Fibroblast of skin of back (primary cell): ENCODE data around the gene VSIG4.
"Not testable (repeated sequence)": the region's sequence is repeated elsewhere in the genome, so short reads cannot be mapped to it uniquely, and the experiment has no call there.

Source experiments
- DNase-seq: peaks from one replicate; pipeline ENCODE4 v3.0.0-alpha.2; 2013

The VSIG4 gene

DNA sequence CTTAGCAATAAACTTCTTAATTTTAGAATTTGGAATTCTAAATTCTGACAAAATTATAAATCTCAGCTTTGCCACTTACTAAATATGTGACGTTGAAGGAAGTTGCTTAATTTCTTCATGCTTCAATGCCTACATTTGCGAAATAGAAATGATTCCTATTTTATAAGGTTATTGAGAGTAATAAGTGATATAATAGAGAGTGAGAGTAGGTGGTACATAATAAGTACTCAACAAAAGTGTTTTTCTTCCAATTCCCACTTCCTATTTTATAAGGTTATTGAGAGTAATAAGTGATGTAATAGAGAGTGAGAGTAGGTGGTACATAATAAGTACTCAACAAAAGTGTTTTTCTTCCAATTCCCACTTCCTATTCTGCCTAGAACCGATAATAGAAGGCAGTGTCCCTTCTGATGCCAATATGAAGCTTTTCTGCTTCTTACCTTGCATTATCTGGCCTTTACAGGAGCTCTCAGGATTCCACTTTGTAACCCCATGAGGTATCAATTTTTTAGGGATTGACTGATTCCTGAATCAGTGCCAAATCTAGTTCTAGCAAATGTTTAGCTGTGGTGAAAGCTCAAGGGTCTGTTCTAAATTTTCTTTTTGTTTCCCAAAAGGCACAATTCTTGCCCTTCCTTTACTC is 31.4 kb downstream of the VSIG4 start:
- DNase-seq, result no peak

DNA sequence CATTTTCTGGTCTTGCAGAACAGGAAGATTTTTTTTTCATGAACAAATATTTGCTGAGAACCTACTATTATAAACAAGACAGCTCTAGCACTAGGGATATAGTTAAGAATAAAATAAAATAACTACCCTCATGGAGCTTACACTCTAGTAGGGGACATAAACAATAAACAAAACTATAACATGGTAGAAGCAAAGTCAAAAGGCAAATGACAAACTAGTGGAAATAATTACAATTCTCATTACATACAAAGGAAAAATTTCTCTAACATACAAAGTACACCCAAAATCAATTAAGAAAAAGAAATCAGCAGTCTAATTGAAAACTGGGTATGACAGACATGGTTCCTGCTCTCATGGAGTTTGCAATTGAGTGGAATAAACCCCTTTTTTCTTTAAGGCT is 32.0 kb downstream of the VSIG4 start:
- DNase-seq, result no peak

DNA sequence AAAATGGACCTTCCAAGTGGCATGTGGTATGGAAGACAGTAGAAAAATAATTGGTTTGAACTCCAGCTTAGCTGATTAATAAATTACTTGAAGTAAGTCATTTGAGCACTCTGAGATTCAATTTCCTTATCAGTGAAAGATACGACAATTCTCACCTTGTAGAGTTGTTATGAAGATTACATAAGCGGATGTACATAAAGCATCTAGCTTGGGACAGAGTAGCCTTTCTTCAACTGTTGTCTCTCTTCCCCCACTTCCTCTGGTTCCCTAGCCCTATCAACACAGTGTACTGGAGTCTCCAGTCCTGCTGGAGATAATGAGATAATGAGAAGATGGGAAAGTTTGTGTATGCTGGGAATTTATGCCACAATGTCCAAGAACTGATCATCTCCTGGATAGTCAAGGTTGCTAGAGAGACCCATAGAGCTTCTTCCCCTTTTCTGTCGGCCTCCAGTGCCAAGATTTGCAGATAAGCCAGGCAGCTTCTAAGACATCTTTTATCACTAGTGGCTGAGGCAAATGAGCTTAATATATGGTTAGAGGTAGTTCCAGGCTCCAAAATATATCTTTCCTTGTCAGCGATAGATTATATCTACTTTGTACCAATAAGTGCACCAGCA is 33.9 kb downstream of the VSIG4 start:
- no peak for DNase-seq

DNA sequence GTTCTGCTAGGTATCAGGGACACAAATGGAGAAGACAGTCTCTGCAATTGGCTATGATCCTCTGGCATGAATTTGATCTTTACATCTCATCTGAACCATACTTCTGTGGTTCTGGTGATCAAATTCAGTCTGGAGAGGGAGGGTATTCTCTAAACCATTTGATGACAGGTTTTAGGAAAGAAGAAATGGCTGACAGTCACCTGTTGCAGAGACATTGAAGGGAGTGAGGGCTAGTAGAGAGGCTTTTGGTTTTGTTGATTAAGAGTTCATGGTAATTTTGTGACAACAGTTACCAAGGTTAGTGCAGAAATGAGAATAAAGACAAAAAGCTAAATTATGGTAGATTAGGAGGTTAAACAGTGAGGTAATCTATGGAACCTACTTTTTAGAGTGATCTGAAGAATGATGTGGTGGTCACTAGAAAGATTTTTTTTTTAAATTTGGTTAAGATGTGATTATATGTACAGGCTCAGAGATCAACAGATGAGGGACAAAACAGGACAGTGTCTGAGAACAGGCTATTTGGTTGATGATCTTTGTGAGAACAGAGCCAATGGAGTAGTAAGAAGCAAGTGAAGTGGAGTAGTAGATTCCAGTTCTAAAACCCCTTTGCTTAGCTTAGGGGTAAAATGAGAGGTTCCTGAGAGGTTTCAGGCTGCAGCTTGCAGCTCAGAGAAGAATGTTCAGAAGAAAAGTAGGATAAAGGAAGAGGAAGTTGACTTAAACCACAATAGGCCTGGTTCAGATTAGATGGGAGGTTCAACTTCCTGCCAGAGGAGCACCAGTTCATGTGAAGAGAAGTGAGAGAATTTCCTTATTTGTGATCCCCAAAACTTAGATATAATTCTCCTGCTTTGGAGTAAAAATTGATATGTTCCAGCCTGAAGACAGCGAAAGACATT is 34.7 kb downstream of the VSIG4 start:
- no peak for DNase-seq

DNA sequence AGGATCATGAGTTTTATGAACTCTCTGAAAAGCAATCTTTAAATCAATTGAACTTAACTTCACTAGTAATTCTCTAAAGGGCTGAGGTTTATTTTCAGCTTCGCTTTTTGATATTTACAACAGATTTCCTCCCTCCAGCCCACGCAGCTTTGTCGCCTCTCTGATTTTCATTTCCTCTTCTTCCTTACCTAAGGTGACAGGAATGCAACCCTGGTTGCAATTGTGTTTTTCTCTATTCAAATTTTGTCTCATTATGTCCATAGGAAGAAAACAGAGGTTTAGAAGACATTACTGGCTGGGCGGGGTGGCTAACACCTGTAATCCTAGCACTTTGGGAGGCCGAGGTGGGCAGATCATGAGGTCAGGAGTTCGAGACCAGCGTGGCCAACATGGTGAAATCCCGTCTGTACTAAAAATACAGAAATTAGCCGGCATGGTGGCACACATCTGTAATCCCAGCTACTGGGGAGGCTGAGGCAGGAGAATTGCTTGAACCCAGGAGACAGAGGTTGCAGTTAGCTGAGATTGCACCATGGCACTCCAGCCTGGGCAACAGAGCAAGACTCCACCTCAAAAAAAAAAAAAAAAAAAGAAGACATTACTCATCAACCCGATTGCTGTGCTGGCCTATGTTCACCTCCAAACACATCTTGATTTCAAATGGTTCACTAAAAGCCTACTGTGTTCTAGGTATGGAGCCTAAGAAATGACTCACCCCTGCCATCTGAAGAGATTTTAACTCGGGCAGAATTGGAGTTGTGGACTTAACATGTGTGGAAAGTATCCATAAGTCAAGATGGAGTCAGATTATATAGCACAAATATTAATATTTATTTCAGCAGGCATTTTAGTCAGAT is 36.8 kb downstream of the VSIG4 start:
- DNase-seq, result no peak

DNA sequence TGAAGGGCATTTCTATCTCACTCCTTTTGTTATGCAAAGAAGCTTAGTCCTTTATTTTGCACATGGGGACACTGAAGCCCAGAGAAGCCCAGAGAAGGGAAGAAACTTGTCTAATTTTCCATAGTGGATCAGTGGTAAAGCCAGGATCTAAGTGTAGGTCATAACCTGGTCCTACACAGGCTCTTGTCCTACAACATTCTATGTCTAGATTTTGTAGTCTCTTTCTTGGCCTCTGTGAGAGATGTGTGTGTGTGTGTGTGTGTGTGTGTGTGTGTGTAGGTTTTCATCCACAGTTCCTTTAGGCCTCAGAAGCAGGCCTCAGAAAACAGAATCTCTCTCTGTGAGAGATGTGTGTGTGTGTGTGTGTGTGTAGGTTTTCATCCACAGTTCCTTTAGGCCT is 38.3 kb downstream of the VSIG4 start:
- no peak for DNase-seq

DNA sequence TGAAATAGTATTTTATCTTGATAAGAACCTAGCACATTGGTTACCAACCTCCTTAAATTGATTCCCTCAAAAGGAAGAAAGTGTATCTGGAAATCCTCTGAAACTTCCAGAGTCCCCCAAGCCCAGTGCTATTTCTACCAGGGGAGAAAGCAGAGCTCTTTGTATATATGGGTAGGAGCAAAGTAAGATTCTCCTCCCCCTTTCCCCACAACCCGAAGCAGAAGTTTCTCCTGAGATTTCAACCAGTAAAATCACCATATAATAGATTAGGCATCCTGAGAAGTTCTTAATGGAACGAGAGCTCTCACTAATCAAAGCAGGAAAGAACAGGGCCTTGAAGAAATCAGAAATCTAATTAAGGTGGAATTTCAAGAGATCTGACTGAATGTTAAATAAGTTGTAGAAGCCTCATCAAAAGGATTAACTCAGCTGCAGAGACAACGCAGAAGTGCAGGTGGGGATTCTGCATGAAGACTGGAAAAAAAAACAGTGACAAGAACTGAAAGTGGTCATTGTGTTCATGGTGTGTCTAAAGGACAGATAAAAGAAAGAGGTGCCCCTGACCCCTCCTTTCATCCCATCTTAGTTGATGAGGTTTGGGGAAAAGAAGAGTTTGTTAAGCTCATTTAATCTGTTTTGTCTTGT is 39.1 kb downstream of the VSIG4 start:
- DNase-seq, result no peak

DNA sequence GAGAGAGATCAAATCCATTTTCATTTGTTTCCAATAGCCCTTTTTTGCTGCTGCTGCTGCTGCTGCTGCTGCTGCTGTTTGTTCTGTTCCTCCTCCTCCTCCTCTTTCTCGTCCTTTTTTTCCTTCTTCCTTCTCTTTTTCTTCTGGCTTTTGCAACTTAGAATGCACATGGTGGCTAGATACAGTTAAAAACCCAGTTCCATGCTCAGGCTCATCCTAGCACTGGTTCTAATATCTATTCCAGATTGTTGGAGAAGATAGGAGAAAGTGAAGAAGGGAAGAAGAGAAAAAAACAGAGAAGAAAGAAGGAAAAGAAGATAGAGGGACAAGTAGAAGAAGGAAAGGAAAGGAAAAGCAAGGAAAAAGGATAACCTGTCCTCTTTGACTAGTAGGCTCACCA is 39.7 kb downstream of the VSIG4 start:
- no peak for DNase-seq

DNA sequence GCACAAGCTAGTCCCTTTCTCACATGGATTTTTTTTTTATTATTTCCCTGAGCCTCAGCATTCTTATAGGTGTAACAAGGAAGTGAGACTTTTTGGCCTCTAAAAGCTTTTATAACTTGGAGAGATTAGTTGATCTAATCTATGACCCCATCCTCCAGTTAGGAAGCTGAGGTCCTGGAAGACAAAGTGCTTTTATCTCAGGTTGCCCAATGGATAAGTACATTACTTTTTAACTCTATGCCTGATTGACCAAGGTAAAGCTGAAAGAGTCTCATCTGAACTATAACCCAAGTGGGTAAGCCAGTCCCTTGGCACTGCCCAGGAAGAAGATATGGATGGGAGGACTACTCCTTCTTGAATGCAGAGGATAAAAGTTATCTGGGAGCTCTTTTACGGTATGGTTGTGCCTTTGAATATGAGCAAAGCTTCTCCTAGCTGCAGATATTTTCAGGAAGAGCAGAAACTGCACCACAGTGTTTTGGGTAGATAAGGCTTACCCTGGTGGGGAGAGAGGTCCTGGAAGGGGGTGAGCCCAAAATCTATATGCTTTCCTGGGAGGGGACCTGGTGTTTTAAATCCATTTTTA is 40.2 kb downstream of the VSIG4 start:
- no peak for DNase-seq

DNA sequence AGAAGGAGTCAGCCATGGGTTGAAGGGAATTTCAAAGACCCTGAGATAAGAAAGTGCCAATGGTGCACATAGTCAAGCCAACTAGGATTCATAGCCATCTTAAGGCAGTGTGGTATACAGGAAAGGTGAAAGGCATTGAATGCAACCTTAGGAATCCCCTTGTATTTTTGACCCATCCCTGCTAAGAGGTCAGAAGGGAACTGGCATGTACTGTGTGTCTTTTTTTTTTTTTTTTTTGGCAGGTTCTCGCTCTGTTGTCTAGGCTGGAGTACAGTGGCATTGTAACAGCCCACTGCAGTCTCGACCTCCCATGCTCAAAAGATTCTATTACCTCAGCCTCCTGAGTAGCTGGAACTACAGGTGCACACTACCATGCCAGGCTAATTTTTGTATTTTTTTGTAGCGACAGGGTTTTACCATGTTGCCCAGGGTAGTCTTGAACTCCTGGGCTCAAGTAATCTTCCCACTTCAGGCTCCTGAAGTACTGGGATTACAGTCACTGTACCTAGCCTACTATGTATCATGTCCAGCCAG is 40.8 kb downstream of the VSIG4 start:
- DNase-seq, result no peak

DNA sequence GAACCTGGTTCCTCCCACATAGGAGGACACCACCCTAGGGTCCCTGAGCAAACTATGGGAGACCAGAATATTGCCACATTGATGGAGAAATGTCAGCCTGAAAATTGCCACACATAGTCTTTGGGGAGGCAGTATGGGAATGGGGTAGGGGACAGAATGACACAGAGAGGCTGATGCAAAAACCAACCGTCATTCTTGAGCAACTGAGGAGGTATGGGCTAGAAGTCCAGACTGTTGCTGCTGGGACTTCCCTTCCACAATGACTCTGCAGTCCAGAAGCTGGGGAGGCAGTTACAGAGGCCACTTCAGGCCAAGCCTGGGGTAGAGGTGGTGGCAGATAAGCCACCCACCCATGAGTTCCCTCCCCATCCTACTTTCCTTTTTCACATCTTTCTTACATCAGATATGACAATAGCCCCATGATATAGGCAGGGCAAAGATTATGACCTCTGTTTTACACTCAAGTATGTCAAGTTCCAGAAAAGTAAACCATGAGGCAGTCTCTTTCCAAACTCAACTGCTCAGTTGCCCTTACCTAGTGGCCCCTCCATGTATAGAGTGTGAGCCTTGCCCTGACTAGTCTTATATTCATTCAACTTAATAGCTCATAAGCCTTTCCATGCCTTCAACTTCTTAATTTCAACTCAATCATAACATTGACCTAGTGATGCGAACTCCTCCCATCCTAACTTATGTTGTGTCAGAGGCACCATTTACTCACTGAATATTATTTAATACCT is 41.7 kb downstream of the VSIG4 start:
- DNase-seq, result no peak

DNA sequence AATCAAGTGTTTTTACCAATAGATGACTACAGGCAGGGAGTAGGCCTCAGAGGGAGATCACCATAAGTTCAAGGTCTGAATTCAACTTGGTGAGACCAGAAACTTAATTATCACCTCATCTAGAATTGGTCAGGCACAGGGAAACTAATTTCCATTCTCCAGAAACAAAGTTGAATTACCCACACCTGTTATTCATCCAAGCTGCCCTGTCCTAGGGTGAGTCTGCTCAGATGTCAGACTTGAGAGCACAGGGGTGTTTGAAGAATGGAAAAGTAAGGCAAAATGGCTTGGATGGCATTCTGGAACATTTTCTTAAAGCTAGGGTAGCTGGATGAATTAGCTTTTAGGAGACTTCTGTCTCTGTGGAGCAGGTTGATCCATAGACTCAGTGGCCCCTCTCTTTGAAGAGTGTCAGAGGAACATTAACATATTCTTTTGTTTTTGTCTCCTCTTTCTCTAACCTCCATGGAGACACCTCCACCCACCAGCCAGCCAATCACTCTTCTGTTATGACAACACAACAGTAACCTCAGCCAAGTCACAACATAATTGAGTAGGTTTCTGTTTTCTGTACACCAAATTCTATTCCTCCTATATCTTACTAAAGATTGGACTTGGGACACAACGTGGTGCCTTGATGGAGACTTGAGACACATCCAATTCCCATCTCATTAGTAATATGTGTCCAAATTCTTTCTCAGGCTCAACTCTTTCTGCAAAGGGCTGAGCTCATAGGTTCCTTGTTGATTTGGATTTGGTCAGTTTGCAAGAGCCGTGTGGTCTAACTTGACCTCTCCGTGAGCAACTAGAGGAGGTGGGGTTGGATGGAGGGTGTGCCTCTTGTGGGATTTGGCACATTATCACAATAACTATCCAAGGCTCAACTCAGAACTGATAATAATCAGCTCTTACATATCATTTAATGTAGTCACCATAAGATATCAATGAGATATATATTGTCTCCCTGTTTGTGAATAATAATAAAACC is 45.1 kb downstream of the VSIG4 start:
- no peak for DNase-seq

DNA sequence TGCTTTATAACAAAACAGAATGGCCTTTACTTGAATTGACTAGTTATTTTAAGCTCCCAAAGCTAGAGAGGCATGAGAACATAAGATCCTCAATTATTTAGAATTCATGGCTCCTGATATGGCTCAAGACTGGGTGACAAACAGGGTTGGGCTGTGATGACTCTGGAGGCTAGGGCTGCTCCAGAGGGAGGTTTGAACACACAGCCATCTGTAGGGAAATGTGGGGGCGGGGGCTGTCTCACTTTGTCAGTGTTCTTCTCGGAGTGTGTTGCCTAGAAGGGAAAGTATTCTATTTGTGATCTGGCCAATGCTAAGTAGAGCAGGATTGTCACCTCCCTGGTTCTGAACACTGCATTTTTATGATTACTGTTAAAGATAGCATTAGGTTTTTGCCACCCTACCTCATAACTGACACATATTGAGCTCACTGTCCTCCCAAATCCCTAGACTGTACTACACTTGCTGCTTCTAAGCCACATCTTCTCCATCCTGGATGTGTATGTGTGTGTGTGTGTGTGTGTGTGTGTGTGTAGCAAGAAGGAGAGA is 45.9 kb downstream of the VSIG4 start:
- no peak for DNase-seq

DNA sequence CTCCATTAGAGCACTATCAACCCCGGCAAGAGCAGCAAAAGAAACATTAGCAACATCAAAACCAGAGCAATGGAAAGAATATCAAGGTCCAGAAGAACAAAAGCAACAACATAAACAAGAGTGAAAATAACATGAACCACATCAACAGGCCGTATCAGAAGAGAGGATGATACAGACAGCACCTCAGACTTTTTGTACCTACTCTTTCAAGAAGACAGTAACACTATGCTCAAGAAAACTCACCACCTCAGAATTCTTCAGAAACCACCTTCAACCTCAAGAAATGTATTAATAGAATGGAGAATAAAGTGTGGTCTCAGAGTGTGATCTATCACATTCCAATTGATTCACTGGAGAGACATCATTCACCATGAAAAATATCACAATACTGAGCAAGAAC is 46.5 kb downstream of the VSIG4 start:
- no peak for DNase-seq

DNA sequence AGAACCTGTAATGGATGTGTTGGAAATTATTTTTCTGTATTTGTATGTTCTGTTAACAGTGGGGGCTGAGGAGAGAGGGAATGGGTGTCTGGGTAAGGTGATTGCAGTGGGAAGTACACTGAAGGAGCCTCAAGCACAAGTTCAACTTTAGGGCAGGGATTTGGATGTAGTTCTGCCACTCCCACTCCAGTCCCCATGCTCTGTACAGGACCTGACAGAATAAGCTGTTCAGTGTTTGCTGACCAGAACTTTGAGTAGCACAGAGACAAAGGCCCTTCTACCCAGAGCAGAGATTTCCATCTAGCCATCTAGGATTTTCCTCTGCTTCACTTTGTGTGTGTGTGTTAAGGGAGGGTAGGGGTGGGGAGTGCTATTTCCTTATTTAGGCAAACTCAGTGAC is 49.2 kb downstream of the VSIG4 start:
- DNase-seq, result no peak

DNA sequence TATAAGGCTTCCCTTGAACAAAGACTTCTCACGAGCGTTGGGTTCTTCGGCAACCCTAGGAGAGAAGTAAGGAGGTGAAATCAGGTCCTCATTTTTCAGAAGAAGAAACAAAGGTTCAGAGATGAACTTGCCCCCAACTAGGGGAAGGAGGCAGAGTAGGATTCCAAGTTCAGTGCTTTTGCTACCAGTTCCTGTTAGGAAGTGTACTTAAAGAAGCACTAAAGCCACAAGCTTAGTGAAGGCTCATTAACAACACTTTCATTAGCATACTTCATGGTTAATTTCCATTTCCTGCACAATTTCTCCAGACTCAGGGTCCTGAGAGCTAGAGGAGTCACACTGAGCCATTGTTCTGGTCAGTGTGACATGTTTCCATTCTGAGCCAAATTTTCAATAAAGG is 52.1 kb downstream of the VSIG4 start:
- DNase-seq, result no peak

DNA sequence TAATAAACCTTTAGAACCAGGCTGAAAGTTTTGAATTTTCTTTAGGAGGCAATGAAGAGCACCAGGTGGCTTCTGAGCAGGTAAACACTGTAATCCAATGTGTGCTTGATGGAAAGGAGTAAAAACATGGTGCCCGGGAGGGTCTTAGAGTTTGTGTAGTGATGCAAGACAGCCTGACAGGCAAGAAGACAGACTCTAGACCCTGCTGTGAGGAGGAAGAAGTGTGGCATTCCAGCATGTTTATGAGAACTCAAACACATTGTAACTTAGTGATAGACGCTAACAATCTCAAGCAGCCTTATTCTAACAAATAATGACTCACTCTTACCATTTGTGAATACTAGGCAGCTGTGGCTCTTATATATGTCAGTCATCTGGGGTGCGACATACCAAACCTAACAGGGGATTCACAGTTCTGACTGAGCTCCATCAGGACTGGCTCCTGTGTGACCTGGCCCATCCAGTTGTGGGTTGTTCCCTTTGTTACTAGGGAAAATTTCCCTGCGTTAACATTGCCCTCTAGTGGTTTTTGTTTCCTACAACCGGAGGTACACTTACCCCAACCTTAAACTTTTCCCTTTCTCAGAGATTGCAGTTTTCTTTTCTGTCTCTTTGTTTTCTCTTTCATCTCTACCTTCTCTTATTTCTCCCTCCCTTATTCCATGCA is 53.8 kb downstream of the VSIG4 start:
- peak; percentile 50 for DNase-seq

DNA sequence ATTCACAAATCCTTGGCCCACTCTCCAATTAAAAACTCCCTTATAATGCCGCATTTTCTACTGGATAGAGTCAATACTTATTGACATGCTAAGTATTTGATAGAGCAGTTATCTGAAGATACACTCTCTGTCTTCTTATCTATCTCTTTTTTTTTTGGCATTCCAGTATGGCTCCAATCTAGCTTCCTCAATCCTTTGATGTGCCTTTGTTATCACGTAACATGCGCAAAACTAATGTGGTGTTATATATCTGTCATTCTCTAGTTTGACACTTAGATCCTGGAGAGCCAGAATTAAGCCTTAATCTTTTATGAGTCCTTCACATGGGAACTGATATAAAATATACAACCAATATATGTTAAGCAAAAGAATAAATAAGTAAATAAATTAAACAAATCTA is 54.7 kb downstream of the VSIG4 start:
- no peak for DNase-seq

DNA sequence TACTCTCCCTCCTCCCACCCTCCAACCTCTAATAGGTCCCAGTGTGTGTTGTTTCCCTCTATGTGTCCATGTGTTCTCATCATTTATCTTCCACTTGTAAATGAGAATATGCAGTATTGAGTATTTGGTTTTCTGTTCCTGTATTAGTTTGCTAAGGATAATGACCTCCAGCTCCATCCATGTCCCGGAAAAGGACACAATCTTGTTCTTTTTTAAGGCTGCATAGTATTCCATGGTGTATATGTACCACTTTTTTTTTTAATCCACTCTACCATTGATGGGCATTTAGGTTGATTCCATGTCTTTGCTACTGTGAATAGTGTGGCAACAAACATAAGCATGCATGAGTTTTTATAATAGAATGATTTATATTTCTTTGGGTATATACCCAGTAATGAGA is 62.7 kb downstream of the VSIG4 start:
- not testable (repeated sequence) for DNase-seq
